Lung (tissue), 12 donors: ENCODE data around the gene MAGOH. TPM values are rescaled to one million over a fixed set of nuclear protein-coding genes. Genes with fewer than 3 reads are reported as not detected.

Experiments used
- ATAC-seq: fragments of 200-7000 bp; cut with Tn5 transposase; one replicate; pipeline ENCODE4 v1.9.1; 2020; ENCODE audit warnings: moderate number of reproducible peaks; ENCODE audit not compliant: insufficient read depth, low FRiP score
- DNase-seq, 3 donors: peaks; one replicate each; pipeline ENCODE4 v3.0.0-alpha.2; 2013 to 2017
- H3K27ac ChIP-seq, 2 donors: one replicate each; pipeline ENCODE4 v1.5.1; 2013; ENCODE audit warnings: mild to moderate bottlenecking in 2 of 2, moderate library complexity in 2 of 2, control low read depth in 1 of 2, inconsistent platforms in 1 of 2, low read depth in 1 of 2, low read length in 1 of 2
- H3K27me3 ChIP-seq, 3 donors: one replicate each; pipeline ENCODE4 v1.5.1; 2013; ENCODE audit warnings: low read length in 2 of 3; ENCODE audit not compliant: control insufficient read depth in 3 of 3, insufficient read depth in 3 of 3
- H3K36me3 ChIP-seq, 4 donors: one replicate each; pipeline ENCODE4 v1.5.1; 2013; ENCODE audit warnings: low read length in 4 of 4, mild to moderate bottlenecking in 1 of 4, moderate library complexity in 1 of 4; ENCODE audit not compliant: control insufficient read depth in 4 of 4, insufficient read depth in 4 of 4
- H3K4me1 ChIP-seq, 5 donors: one replicate each; pipeline ENCODE4 v1.5.1; 2013; ENCODE audit warnings: low read length in 5 of 5, mild to moderate bottlenecking in 2 of 5, moderate library complexity in 1 of 5; ENCODE audit not compliant: control insufficient read depth in 5 of 5, insufficient read depth in 5 of 5
- H3K4me3 ChIP-seq: one replicate; pipeline ENCODE4 v1.5.1; 2013; ENCODE audit warnings: mild to moderate bottlenecking, control low read depth, moderate library complexity
- H3K9ac ChIP-seq, 2 donors: one replicate each; pipeline ENCODE4 v1.5.1; 2013; ENCODE audit warnings: low read length in 2 of 2, control low read depth in 1 of 2; ENCODE audit not compliant: insufficient read depth in 1 of 2
- H3K9me3 ChIP-seq, 4 donors: one replicate each; pipeline ENCODE4 v1.5.1; 2013; ENCODE audit warnings: low read length in 3 of 4, mild to moderate bottlenecking in 1 of 4, moderate library complexity in 1 of 4; ENCODE audit not compliant: control insufficient read depth in 4 of 4, insufficient read depth in 3 of 4
- CTCF ChIP-seq: IDR thresholded peaks from 2 replicates; pipeline ENCODE4 v1.5.1; 2012; ENCODE audit warnings: mild to moderate bottlenecking; ENCODE audit errors: control extremely low read depth, extremely low read depth
- WGBS, 2 donors: extraction: QIAGEN DNeasy Blood & Tissue Kit; methylation state at CpG; one replicate each; pipeline ENCODE4 v1.1.7; 2013; 5-methylcytosine and 5-hydroxymethylcytosine counted together
- polyA plus RNA-seq, 2 donors: library from polyadenylated mRNA; stranded (reverse); fragments of 200-250 nt; gene quantifications; one replicate each; pipeline ENCODE4 v1.2.1, GENCODE V29; 2013
- total RNA-seq, 2 donors: library from RNA; depleted of rRNA in 1 of 2; stranded (reverse); fragments of >200 nt in 1 of 2; gene quantifications; one replicate each; pipeline ENCODE4 v1.2.1, GENCODE V29; 2014 to 2021
- donor health status: control.
- donor health status: control.
- donor health status: Bipolar disorder and iron deficiency.
- donor health status: healthy.
- donor health status: DM: yes; HTN: yes; CAD: no.

MAGOH gene
- total and polyA plus RNA-seq, 4 donors: 33.0 to 141 (median 58.5) TPM

- Histone ChIP-seq H3K36me3 (no peaks in the 10 kb centered on the region), H3K27me3 (no peaks in the 10 kb centered on the region), H3K9me3 (no peaks in the 10 kb centered on the region), H3K27ac (peak overlapping the region in 1 of 2 donors; percentile 9), H3K4me1 (peaks cover 0 to 34% (median 4%) of the 10 kb centered on the region in 5 donors), H3K4me3 (no peak overlapping the region), H3K9ac (no peak overlapping the region)
- WGBS, 2 donors: 68 to 78% methylated on average over 6 of the region's 6 CpGs
- ATAC-seq (no peak), DNase-seq (peak; percentile 83 to 96 (median 94))
- TF ChIP-seq CTCF: no peak
Measured at GRCh38 chr1:53183095-53183990, 55.0 kb downstream of the MAGOH start.

- no peak for ATAC-seq
- Histone ChIP-seq H3K4me1 (peaks cover 0 to 35% (median 4%) of the 10 kb centered on the region in 5 donors), H3K27ac (peak overlapping the region in 1 of 2 donors; percentile 9), H3K4me3 (no peak overlapping the region), H3K27me3 (no peaks in the 10 kb centered on the region), H3K9ac (no peak overlapping the region), H3K9me3 (no peaks in the 10 kb centered on the region), H3K36me3 (no peaks in the 10 kb centered on the region)
- no peak for DNase-seq
- WGBS, 2 donors: 72 to 76% methylated on average over 3 of the region's 3 CpGs
- TF ChIP-seq CTCF: no peak
Measured at GRCh38 chr1:53182716-53183094, 55.6 kb downstream of the MAGOH start.

GRCh38 chr1:53182111-53182593 lies 56.2 kb downstream of the MAGOH start:
- peak; percentile 64 for ATAC-seq
- WGBS, 2 donors: 21 to 25% methylated on average over 16 of the region's 16 CpGs
- DNase-seq: peak; percentile 81 to 85 (median 82)
- Histone ChIP-seq H3K4me1 (peaks cover 0 to 40% (median 10%) of the 10 kb centered on the region in 5 donors), H3K9me3 (no peaks in the 10 kb centered on the region), H3K36me3 (no peaks in the 10 kb centered on the region), H3K27ac (peak overlapping the region in 1 of 2 donors; percentile 44), H3K4me3 (no peak overlapping the region), H3K27me3 (no peaks in the 10 kb centered on the region), H3K9ac (no peak overlapping the region)
- TF ChIP-seq CTCF: peak; percentile 79
